A673 (cell line): ENCODE data around the gene DIP2C. TPM values are rescaled to one million over a fixed set of nuclear protein-coding genes. Genes with fewer than 3 reads are reported as not detected.

Source experiments
- BruUV-seq: library from RNA; stranded (reverse); fragments of 400-500 nt; replicated peaks from 2 replicates; lab custom pipeline; 2021; lab: Mats Ljungman, UMichigan
- CTCF ChIA-PET: fragments of 300-600 bp; sonication (Branson Sonifier 250); formaldehyde crosslinking; loops from one replicate; lab custom pipeline; 2022; ENCODE audit warnings: antibody characterized with exemption; lab: Charles Lee
- POLR2A ChIA-PET: fragments of 300-600 bp; sonication (Branson Sonifier 250); formaldehyde crosslinking; loops from one replicate; lab custom pipeline; 2022; ENCODE audit warnings: antibody characterized with exemption; ENCODE audit not compliant: low non-redundant PET; lab: Charles Lee
- DNase-seq: peaks from one replicate; pipeline ENCODE4 v3.0.0-alpha.2; 2015; ENCODE audit warnings: low spot score
- H3K27ac ChIP-seq: fragments of 200-600 bp; sonication (generic); 2 replicates; pipeline ENCODE4 v1.5.1; 2016; ENCODE audit warnings: mixed run types, low read depth, mild to moderate bottlenecking, mixed read lengths, antibody characterized with exemption, low read length; ENCODE audit not compliant: poor library complexity, severe bottlenecking
- H3K27me3 ChIP-seq: fragments of 200-600 bp; sonication (generic); replicated peaks from 2 replicates; pipeline ENCODE4 v1.6.1; 2017; ENCODE audit warnings: mixed run types, low read depth, mild to moderate bottlenecking, mixed read lengths, antibody characterized with exemption, low read length; ENCODE audit not compliant: insufficient read depth, poor library complexity
- H3K36me3 ChIP-seq: fragments of 200-600 bp; sonication (generic); 2 replicates; pipeline ENCODE4 v1.6.1; 2016; ENCODE audit warnings: mixed run types, mild to moderate bottlenecking, mixed read lengths, antibody characterized with exemption, low read length; ENCODE audit not compliant: insufficient read depth, poor library complexity, severe bottlenecking
- H3K4me1 ChIP-seq: fragments of 200-600 bp; sonication (generic); 2 replicates; pipeline ENCODE4 v1.6.1; 2017; ENCODE audit warnings: mixed run types, mild to moderate bottlenecking, mixed read lengths, antibody characterized with exemption, low read length; ENCODE audit not compliant: insufficient read depth, poor library complexity, severe bottlenecking
- H3K4me3 ChIP-seq: fragments of 200-600 bp; sonication (generic); 2 replicates; pipeline ENCODE4 v1.5.1; 2016; ENCODE audit warnings: low read depth, mixed run types, mild to moderate bottlenecking, mixed read lengths, low read length; ENCODE audit not compliant: poor library complexity, severe bottlenecking
- H3K9me3 ChIP-seq: fragments of 200-600 bp; sonication (generic); 2 replicates; pipeline ENCODE4 v1.6.1; 2016; ENCODE audit warnings: mixed run types, low read depth, mild to moderate bottlenecking, mixed read lengths, antibody characterized with exemption, low read length; ENCODE audit not compliant: poor library complexity, severe bottlenecking
- CTCF ChIP-seq: fragments of 300-800, 200-600 bp; sonication (generic); conservative IDR thresholded peaks from 2 replicates; pipeline ENCODE4 v1.5.1; 2017; ENCODE audit warnings: low read depth, mild to moderate bottlenecking, antibody characterized with exemption, low read length, moderate library complexity, mixed read lengths
- EZH2 ChIP-seq: fragments of 200-600 bp; sonication (generic); IDR thresholded peaks from 2 replicates; pipeline ENCODE4 v1.6.1; 2017; ENCODE audit warnings: borderline replicate concordance, low read depth, mild to moderate bottlenecking, mixed read lengths, antibody characterized with exemption, low read length; ENCODE audit not compliant: poor library complexity, severe bottlenecking
- intact Hi-C: fragments of 100-400 bp; cut with micrococcal nuclease; formaldehyde crosslinking; loops from one replicate; pipeline ENCODE4 v1.10.0; 2022; ENCODE audit not compliant: unreplicated experiment
- total RNA-seq: library from RNA; stranded (reverse); gene quantifications from 2 replicates; pipeline ENCODE4 v1.2.3, GENCODE V29; 2021

The DIP2C gene
- total RNA-seq, 1 experiment from 2014 or later = 13.2 TPM

GRCh38 chr10:555281-555680 is 134.2 kb downstream of the DIP2C start:
- no peak overlapping the region for H3K4me3 ChIP-seq
- DNase-seq = no peak
- intact Hi-C loops = no loop called here
- peaks cover 6% of the 10 kb centered on the region for H3K4me1 ChIP-seq
- no TSS peak for BruUV-seq
- ChIA-PET CTCF (no interaction called here), POLR2A (no interaction called here)
- no peaks in the 10 kb centered on the region for H3K36me3 ChIP-seq
- H3K9me3 ChIP-seq = no peaks in the 10 kb centered on the region
- TF ChIP-seq EZH2 = no peak
- no peak for TF ChIP-seq CTCF
- no peaks in the 10 kb centered on the region for H3K27me3 ChIP-seq
- no peak overlapping the region for H3K27ac ChIP-seq

- DNase-seq = no peak
Observed at GRCh38 chr10:554182-554848, 135.2 kb downstream of the DIP2C start.

GRCh38 chr10:553233-553632 is 136.2 kb downstream of the DIP2C start:
- no peak for DNase-seq
- no TSS peak for BruUV-seq
- Histone ChIP-seq H3K4me3 (no peak overlapping the region), H3K36me3 (no peaks in the 10 kb centered on the region), H3K9me3 (no peaks in the 10 kb centered on the region), H3K27ac (no peak overlapping the region), H3K4me1 (peaks cover 4% of the 10 kb centered on the region), H3K27me3 (no peaks in the 10 kb centered on the region)
- POLR2A ChIA-PET = no interaction called here
- intact Hi-C loops = no loop called here
- TF ChIP-seq EZH2 (no peak), CTCF (no peak)
- CTCF ChIA-PET = no interaction called here

More at GRCh38 chr10:554182-554848, 135.2 kb downstream of the DIP2C start:
- ChIA-PET CTCF (no interaction called here), POLR2A (no interaction called here)
- no TSS peak for BruUV-seq
- Histone ChIP-seq H3K4me1 (peaks cover 6% of the 10 kb centered on the region), H3K36me3 (no peaks in the 10 kb centered on the region), H3K9me3 (no peaks in the 10 kb centered on the region), H3K27me3 (no peaks in the 10 kb centered on the region), H3K4me3 (no peak overlapping the region), H3K27ac (no peak overlapping the region)
- intact Hi-C loops = no loop called here
- no peak for TF ChIP-seq CTCF
